Measurements from ENCODE around the gene VSTM4.

Gene VSTM4

DNA sequence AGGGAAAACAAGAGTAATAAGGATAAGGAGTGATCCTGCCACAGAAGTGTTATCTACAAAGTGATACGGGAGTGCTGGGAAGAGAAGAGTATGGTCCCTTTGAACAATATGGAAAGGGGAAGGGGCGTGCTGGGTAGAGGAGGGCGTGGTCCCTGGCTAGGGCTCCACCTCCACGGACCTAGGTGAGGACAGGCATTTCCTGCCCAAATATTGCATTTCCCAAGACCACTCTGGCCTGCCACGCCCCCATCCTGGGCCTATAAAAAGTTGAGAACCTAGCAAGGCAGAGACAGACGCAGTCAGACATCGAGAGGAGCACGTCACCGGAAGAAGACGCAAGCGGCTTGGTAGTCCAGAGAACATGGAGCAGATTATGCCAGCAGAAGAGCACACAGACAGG, 22.8 kb downstream of the VSTM4 start:
- no peak for DNase-seq (ENCODE audit: low read depth in 2 of 2)

DNA sequence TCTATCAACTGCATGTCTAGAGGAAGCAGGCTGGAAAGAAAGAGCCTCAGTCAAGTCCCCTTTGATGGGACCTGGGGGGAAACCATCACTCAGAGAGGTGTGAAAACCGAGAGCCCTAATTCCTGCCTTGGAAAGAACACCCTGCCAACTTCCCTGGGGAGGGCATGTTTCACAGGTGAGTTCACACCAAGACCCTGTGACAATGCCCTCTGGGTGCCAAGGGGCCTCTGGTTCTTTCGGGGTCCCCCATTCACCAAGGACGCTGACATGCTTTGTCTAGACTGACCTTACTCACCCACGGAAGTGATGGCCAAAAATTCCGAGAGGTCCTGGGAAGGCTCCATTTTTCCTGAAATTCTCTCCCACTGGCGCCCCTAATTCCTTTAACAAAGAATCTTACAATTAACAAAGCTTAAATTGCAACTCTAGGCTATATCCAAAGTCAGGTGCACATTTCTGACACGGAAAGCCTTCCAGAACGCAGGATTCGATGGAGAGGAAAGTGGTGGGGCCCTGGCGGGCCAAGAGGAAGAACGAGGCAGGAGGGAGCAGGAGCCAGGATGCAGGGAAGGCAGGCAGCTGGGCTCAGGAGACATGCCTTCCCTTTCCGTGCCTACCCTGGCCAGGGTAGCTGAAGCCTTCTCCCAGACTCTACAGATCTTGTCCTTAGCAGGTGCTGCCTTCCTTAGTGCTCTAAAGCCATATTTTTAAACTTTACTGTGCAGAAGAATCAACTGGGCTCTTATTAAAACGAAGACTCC, 23.7 kb downstream of the VSTM4 start:
- DNase-seq (ENCODE audit: low read depth in 2 of 2): no peak

DNA sequence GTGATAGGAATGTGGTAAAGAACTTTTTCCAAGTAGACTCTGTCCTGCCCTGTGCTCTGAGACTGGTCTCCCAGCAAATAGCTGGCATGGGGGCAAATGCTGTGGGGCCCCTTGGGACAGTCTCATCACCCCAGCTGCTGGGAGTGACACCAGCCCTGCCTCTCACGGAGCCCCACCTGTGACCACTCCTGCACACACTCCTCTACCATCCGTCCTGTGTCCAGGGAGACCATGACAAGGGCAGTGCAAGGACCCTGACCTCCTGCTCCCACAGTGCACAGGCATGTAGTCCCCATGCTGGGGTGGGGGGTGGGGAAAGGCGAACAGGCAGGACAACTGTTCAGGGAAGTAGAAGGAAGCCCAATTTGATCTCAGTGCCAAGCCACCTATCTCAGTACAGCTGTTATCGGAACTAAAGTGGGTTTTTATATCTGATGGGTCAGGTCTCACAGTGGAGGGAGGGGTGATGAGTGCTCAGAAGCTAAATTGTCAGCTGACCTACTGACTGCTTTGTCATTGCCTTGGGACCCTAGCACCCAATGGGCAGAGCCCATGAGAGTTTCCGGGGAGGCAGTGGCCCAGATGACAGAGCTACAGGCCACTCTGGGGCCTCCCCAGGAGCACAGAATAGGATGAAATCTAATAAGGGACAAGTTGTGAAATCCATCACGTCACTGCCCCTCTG, 24.5 kb downstream of the VSTM4 start:
- DNase-seq (ENCODE audit: low read depth in 2 of 2): no peak

DNA sequence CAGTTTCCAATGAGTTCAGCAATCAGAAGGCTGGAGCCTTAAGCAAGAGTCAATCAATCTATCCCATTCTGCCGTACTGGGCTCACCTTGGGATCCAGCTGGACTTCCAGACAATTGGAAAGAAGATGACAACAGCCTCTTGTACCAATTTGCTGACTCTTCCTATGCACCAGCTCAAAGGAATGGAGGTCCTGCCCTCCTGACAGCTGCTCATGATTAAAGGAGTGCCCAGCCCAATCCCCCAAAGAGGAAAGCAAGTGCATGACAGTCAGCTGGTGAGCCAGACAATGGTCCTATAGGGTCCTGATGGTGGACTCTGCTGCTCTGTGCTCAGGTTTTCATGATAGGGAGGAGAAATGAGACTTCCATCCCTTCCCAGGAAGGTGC, 25.1 kb downstream of the VSTM4 start:
- no peak for DNase-seq (ENCODE audit: low read depth in 2 of 2)

DNA sequence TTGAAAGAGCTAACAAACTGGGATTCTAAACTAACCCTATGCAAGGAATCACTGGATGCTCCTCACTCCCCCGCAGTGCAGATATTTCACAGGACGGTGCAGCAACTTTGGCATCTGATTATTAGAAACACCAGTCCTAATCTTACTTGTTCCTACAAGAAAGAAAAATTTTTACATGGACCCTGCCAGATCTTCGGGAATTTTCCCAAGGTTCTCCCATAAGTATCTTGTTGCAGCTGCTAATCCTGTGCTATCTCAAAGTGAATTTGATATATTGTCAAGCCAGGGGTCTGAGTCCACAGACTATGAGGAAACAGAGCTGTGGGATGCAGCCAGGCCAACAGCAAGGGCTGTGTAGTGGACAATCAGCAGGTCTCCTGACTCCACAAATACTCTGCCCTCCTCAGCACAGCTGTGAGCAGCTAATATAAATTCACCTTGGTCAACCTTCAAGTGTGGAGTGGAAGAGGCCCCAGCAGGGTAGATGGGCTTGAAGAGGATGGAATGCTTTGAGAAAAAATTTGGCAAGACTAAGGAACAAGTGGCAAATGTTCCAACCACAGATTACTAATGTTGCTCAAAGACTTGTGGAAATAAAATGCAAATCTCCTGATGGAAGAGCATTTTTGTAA, 25.6 kb downstream of the VSTM4 start:
- no peak for DNase-seq (ENCODE audit: low read depth in 2 of 2)

DNA sequence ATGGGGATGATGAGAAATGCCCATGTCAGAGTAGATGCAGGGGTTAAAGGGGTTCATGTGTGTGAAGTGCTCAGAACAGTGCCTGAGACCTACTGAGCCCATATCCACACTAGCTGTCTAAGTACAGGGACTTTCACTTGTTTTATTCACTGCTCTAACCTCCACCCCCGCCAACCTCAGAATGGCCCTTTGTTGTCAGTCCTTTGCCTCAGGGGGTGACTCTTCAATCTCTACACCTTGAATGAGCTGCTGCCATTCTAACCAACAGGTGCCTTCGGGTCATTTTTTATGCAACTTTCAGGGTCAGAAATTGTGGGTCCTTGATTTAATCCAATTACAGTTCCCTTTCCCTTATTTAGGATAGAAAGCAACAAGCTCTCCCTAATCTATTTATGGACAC, 26.2 kb downstream of the VSTM4 start:
- no peak for DNase-seq (ENCODE audit: low read depth in 2 of 2)

DNA sequence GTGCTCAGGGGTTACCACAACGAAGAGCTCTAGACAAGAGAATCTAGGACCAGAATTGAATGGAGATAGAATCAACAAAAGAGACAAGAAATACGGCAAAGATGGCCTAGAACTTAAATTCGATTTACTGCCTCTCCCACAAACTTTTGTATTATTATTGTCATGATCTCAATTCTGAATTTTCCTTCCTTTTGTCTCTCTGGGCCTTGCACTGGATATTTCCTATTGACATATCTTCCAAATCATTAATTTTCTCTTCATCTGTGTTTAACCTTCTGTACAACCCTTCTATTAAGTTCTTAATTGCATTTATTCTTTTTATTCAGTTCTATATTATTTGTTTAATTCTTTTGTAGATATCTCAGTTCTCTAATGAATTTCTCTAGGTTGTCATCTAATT, 28.4 kb downstream of the VSTM4 start:
- no peak for DNase-seq (ENCODE audit: low read depth in 2 of 2)

DNA sequence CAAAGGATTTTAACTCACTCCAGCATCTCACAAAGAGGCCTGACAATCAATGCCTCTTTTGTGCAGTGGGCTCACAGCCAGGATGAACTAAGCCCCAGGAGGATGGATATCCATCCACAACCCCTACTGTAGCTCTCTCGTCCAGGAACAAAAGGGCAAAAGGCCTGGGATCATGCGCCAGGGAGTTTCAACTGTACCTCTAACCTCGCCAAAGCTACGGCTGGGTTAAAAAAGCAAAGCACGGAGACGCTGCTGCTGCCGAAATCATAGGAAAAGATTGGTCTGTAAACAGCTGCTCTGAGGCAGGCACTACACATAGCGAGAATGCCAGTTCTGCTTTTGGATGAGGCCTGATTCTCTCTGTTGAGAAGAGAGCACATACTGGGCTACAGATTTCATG, 32.1 kb downstream of the VSTM4 start:
- DNase-seq (ENCODE audit: low read depth in 2 of 2): no peak

DNA sequence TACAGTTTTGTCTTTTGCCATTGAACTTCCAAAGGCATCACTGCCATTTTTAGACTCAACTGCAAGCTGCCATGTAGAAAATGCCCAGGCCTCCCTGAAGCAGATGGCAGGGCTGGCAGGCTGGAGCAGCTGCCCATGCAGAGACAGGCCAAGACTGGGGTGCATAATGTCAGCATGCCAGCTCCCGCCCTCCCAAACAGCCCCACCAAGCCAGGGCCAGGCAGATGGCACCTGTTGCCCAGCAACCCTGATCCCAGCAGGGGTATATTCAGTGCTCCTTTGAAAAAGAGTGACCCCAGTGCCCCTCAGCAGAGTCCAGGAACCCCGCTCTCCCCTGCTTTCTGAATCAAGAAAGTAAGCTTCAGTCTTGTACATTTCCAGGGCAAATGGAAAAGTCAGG, 32.6 kb downstream of the VSTM4 start:
- DNase-seq (ENCODE audit: low read depth in 2 of 2): no peak

DNA sequence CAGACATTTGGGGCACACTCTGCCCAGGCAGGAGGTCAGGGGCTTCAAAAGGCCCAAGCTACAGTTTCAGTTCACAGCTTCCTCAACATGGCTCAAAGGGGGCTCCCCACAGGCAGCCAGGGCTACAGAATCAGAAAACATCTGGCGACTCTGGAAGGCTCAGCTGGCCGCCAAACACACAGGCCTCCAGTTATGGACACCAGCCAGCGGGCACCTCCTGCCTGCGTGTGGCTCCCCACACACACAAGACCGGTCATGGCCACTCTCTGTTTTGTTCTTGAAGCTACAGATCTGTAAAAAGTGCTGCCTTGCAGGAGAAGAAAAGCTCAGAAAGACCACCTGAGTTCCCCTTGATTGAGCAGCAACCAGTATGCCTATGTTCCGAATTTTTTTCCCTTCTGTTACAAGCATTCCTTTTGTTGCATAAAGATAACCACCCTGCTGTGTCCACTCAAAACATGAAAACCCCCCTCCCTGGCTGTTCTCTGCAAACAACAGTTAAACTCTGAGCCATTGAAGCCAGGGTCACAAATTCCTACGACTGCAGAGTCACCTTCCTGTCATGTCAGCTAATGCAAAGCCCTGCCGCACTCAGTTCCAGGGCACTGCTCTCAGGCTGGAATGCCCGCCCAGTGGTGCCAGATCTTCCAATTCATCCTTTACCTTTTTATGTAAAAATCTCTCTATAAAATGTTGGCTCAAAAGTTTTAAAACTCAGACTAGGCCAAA, 33.6 kb downstream of the VSTM4 start:
- DNase-seq (ENCODE audit: low read depth in 2 of 2): no peak

DNA sequence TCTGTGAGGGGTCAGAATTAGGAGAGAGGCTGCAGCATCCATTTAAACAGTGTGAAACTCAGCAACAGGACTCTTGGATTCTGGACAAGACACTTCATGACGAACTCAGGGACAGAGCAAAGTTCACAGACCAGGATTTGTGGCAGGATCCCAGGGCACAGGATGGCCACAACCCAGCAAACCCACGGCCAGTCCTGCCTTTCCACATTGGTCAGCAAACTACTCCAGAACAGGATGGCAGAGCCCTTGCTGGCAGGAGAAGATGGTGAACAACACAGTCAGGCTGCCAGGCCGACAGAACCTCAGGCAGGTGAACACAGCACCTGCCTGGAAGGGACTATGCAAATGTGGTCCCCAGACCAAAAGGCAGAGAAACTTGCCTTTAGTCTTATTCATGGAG, 34.4 kb downstream of the VSTM4 start:
- no peak for DNase-seq (ENCODE audit: low read depth in 2 of 2)

DNA sequence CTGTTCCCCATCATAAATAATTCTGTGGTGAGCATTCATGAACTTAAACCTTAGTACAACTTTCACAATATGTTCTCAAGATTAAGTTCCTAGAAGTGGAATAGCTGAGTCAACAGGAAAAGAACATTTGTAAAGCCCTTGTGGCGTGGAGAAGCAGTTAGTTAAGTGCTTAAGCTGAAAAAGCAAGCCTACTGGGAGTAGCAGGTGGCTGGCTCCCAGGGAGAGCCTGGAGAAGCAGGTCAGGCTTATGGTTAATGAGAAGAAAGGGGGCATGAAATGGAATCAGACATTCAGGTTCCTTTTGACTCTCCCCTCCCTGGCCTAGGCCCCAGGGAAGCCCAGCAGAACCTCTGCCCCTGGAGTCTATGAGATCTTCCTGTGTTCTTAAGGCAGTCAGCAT, 35.3 kb downstream of the VSTM4 start:
- DNase-seq (ENCODE audit: low read depth in 2 of 2): no peak

DNA sequence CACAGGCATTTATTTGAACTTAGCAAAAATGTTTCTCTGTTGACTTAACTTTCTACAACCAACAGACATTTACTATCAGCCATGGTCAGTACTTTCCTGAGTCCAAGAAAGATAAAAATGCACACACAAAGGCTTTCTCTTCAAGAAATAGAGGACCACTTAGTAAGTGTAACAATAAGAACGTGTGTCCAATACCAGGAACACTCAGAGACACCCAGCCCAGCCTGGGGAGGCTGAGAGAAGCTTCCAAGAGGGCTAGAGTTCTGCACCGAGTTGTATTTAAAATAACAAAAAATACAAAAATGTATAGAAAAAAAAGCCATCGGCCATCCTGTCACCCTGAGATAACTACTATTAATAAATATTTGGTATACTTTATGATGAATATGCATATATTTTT, 35.8 kb downstream of the VSTM4 start:
- no peak for DNase-seq (ENCODE audit: low read depth in 2 of 2)

DNA sequence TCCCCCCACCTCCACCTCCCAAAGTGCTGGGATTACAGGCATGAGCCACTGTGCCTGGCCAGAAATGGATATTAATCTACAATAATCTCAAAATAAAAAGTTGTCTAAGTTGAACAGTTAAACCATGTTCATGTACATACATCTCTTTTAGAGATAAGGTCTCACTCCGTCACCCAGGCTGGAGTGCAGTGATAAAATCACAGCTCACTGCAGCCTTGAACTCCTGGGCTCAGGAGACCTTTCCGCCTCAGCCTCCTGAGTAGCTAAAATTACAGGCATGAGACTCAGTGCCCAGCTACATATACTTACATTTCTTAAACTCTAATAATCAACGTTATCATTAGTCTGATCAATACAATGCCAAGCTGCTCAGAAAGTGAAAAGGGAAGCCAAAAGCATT, 36.2 kb downstream of the VSTM4 start:
- no peak for DNase-seq (ENCODE audit: low read depth in 2 of 2)

DNA sequence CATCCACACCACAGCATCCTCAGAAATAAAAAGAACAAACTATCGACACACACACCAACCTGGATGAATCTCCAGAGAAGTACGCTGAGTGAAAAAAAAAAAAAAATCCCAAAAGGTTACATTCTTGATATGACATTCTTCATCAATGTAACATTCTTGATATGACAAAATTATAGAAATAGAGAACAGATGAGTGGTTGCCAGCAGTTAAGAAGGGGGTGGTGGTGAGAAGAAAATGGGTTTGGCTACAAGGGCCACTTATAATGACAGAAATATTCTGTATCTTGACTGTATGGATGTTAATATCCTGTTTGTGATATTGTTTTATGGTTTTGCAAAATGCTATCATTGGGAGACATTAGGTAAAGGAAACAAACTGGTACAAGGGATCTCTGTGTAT, 36.9 kb downstream of the VSTM4 start:
- DNase-seq (ENCODE audit: low read depth in 2 of 2): no peak

DNA sequence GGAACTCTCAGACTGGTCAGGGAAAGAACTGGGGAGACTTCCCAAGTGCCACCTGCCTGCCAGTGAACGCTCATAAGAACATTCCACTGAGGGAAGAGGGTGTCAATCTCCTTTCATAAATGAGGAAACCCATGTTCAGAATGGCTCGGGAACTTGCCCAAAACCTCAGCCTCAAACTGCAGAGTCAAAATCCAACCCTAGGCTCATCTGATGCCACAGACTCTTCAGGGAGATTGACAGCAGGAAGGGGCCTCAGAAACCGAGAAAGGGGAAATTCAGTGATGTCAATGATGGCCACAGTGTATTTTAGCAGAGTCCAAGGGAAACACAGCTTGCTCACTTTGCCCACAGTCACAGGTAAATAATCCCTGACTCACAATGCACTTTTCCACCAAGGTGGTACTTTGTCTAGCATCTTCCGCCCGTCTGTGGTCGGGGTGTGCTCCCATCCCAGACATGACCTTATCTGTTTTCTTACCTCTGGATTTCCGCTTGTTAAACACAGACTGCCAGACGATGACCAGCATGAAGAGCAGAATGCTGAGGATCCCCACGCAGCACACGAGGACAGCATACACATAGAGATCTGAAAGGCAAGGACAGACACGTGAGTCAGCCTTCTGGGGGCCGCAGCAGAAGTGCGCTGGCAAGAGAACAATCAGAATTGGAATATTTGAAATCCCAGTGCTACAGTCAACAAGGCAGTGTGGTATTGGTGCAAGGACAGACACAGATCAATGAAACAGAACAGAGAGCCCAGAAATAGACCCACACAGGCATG, 38.4 kb downstream of the VSTM4 start:
- no peak for DNase-seq (ENCODE audit: low read depth in 2 of 2)

DNA sequence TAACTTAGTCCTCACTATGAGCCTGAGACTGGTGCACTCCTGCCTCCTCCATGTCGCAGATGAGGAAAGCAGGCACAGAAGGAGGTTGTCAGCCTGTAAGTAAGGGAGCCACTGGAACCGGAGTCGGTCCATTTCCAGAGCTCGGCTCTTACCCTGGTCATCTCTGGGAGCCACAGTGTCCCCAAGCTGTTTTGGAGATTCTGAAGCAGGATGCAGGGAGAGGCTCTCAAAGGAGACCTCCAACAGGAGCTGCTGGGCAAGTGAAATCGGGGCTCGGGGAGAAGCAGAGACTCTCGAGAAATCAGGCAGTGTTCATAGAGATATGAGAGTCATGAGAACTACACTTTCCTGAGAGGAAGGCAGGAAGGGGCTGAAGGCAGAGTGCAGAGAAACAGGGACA, 39.0 kb downstream of the VSTM4 start:
- DNase-seq (ENCODE audit: low read depth in 2 of 2): no peak

DNA sequence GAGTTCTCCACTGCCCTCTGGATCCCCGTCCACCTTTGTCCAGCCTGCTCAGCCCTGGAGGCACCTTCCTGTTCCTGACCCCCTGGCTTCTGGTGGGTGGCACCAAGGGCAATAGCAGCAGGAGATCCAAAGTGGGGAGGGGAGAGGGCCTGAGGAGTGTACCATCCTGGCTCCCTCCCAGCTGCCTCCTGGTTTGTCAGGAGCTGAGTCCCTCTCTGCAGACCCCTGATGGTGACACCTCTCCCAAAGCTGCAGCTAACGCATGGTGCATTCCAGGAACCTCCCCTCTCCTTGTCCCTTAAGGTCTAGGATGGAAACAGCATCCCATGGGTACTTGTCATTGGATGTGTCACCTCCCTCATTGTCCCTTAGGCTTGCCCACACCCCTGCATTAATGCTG, 39.6 kb downstream of the VSTM4 start:
- no peak for DNase-seq (ENCODE audit: low read depth in 2 of 2)

DNA sequence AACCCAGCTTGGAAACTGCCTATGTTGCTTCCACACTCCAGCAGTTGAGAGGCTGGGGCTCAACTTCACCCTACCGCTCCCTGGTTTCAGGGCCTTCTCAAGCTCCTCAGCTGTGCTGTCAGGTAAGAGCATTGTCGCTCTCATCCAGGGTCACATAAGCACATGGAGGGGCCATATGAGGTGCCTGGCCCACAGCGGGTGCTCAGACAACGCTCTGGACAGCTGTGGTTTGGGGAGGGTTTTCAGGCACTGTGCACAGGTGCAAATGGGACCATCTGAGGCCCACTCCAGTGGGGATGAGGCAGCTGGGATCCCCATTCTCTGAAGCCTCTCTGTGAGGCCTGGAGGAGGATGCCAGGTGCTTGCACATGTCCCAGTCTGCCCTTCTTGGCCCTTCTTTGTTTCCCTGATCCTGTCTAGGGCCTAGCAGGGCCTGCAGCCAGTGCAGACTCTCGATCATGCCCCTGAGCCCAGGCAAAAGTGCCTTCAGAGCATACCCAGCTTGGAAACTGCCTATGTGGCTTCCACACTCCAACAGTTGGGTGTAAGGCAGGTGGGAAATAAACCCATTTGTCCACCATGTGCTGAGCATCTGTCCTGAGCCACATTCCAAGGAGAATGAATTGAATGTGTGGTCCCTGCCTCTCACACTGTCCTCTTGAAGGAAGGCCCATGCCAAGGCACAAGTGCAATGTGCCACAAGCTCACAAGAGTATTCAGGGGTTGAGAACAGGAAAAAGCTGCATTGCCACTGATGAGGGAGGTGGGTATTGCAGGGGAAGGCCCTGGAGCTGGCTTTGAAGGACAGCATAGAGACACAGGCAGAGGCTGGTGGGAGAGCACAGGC, 40.3 kb downstream of the VSTM4 start:
- no peak for DNase-seq (ENCODE audit: low read depth in 2 of 2)

DNA sequence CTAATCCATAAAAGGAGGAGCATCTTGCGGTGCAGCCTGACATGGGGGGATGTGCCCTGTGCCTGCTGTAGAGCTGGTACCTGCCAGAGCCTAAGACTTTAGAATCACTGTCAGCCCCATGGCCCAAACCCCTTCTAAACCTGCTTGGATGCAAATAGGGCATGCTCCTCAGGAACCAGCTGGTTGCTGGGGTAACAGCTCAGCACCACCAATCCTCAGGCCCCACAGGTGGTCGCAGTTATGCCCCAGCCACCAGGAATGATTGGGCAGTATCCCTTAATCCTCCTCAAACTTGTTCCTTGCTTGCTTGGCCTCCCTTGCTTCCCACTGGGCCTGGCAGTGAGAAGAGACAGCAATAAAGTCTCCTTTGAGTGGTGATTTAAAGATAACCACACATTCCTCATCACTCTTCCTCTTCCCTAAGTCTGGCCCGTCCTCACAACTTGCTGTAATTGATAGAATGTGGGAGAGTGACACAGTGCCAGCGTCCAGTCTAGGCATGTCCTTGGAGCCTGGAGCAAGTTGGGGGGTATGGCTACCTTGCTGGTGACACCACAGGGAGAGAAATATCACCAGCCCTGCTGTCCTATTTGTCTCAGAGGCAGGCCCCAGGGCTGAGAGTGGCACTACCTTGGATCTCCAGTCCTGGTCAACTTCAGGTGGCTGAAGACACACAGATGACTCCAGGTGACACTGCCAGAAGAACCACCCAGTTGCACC, 43.0 kb downstream of the VSTM4 start:
- no peak for DNase-seq (ENCODE audit: low read depth in 2 of 2)

Measured in stimulated activated CD4-positive, alpha-beta T cell treated with anti-CD3 and anti-CD28 coated beads, Interleukin-1b, Interleukin-23, amount 100 ng/mL, for 1 hour (primary cell).